Fibroblast of lung (primary cell): ENCODE measurements around the gene ID3. TPM values are rescaled to one million over a fixed set of nuclear protein-coding genes. Genes with fewer than 3 reads are reported as not detected.

Source experiments
- DNase-seq, 2 donors: peaks; one replicate each; pipeline versions ENCODE4 v3.0.0 to v3.0.0-alpha.2; 2010; ENCODE audit warnings: low read depth in 2 of 2
- H2AFZ ChIP-seq: 2 replicates; pipeline ENCODE4 v1.5.1; 2012; ENCODE audit warnings: low read length, control low read depth, inconsistent platforms
- H3K27ac ChIP-seq: 2 replicates; pipeline ENCODE4 v1.5.1; 2011; ENCODE audit warnings: low read length, control low read depth; ENCODE audit not compliant: insufficient read depth
- H3K27me3 ChIP-seq: 2 replicates; pipeline ENCODE4 v1.5.1; 2011; ENCODE audit warnings: mild to moderate bottlenecking, low read length; ENCODE audit not compliant: control insufficient read depth, insufficient read depth
- H3K36me3 ChIP-seq: 2 replicates; pipeline ENCODE4 v1.5.1; 2011; ENCODE audit warnings: low read length; ENCODE audit not compliant: control insufficient read depth, insufficient read depth
- H3K4me1 ChIP-seq: 2 replicates; pipeline ENCODE4 v1.5.1; 2011; ENCODE audit warnings: low read length; ENCODE audit not compliant: control insufficient read depth, insufficient read depth; ENCODE audit errors: extremely low read depth
- H3K4me2 ChIP-seq: 2 replicates; pipeline ENCODE4 v1.5.1; 2011; ENCODE audit warnings: low read length, control low read depth; ENCODE audit not compliant: insufficient read depth; ENCODE audit errors: extremely low read depth
- H3K4me3 ChIP-seq, 4 experiments: fragments of 200-600 bp in 1 of 4; sonication (generic) in 1 of 4; replicated peaks in 1 of 4; 2 replicates each; pipeline ENCODE4 v1.5.1; 2011 to 2016; ENCODE audit warnings: low read length in 4 of 4, low read depth in 3 of 4, mild to moderate bottlenecking in 3 of 4, control low read depth in 2 of 4, inconsistent platforms in 1 of 4, mixed read lengths in 1 of 4; ENCODE audit not compliant: insufficient read depth in 1 of 4; ENCODE audit errors: control extremely low read depth in 1 of 4
- H3K79me2 ChIP-seq: 2 replicates; pipeline ENCODE4 v1.5.1; 2012; ENCODE audit warnings: mild to moderate bottlenecking, low read length, inconsistent platforms; ENCODE audit not compliant: control insufficient read depth, insufficient read depth
- H3K9ac ChIP-seq: 2 replicates; pipeline ENCODE4 v1.5.1; 2011; ENCODE audit warnings: mild to moderate bottlenecking, low read length, control low read depth; ENCODE audit not compliant: insufficient read depth
- H3K9me3 ChIP-seq: 2 replicates; pipeline ENCODE4 v1.5.1; 2012; ENCODE audit warnings: low read depth, low read length; ENCODE audit not compliant: control insufficient read depth, insufficient read depth
- H4K20me1 ChIP-seq: 2 replicates; pipeline ENCODE4 v1.5.1; 2011; ENCODE audit warnings: low read length; ENCODE audit not compliant: control insufficient read depth, insufficient read depth; ENCODE audit errors: extremely low read depth
- CTCF ChIP-seq, 2 donors: IDR thresholded peaks in 1 of 2; conservative IDR thresholded peaks in 1 of 2; 1 replicate in 1 of 2; 2 replicates in 1 of 2; pipeline ENCODE4 v1.5.1; 2011 to 2012; ENCODE audit warnings: low read length in 2 of 2, control low read depth in 1 of 2, inconsistent platforms in 1 of 2, low read depth in 1 of 2, mild to moderate bottlenecking in 1 of 2
- EZH2 ChIP-seq: IDR thresholded peaks from 2 replicates; pipeline ENCODE4 v1.5.1; 2012; ENCODE audit warnings: low read length, control low read depth, mild to moderate bottlenecking; ENCODE audit errors: missing control alignments
- polyA plus RNA-seq, 2 donors: library from polyadenylated mRNA; depleted of rRNA in 1 of 2; stranded (reverse) in 1 of 2; unstranded in 1 of 2; fragments of >200 nt; gene quantifications; 2 replicates each; pipeline ENCODE4 v1.2.1, GENCODE V29; 2011 to 2012; ENCODE audit warnings: missing spikeins in 1 of 2
- total RNA-seq: library from RNA; depleted of rRNA; stranded (reverse); fragments of >200 nt; gene quantifications from 2 replicates; pipeline ENCODE4 v1.2.1, GENCODE V29; 2014

Gene ID3
- total and polyA plus RNA-seq, 2 donors (not counting 1 experiment from before 2014, with no cell fraction given): 9.9 to 23.0 TPM

GRCh38 chr1:23524163-23524562, 35.1 kb downstream of the ID3 start:
- Histone ChIP-seq H2AFZ (no peak overlapping the region), H3K9me3 (no peaks in the 10 kb centered on the region), H3K79me2 (no peaks in the 10 kb centered on the region), H3K36me3 (no peaks in the 10 kb centered on the region), H3K4me1 (peaks cover 8% of the 10 kb centered on the region), H3K4me3 (no peak overlapping the region), H3K9ac (no peak overlapping the region), H4K20me1 (no peaks in the 10 kb centered on the region), H3K27ac (no peak overlapping the region), H3K27me3 (no peaks in the 10 kb centered on the region), H3K4me2 (no peak overlapping the region)
- TF ChIP-seq EZH2 (no peak), CTCF (conservative IDR thresholded peaks at IDR 0.05 in 1 of 2, IDR thresholded peaks at IDR 0.05 in 1 of 2; ENCODE audit: low read depth in 1 of 2, low read length in 2 of 2) (no peak)
- no peak for DNase-seq

GRCh38 chr1:23522244-23522982, 36.9 kb downstream of the ID3 start:
- Histone ChIP-seq H2AFZ (no peak overlapping the region), H3K27ac (no peak overlapping the region), H3K9me3 (no peaks in the 10 kb centered on the region), H3K4me1 (no peaks in the 10 kb centered on the region), H3K4me3 (no peak overlapping the region), H3K36me3 (no peaks in the 10 kb centered on the region), H3K27me3 (no peaks in the 10 kb centered on the region), H3K79me2 (no peaks in the 10 kb centered on the region), H3K4me2 (no peak overlapping the region), H4K20me1 (no peaks in the 10 kb centered on the region), H3K9ac (no peak overlapping the region)
- no peak for TF ChIP-seq EZH2
- TF ChIP-seq CTCF (conservative IDR thresholded peaks at IDR 0.05 in 1 of 2, IDR thresholded peaks at IDR 0.05 in 1 of 2; ENCODE audit: low read depth in 1 of 2, low read length in 2 of 2): no peak
- DNase-seq: peak in 1 of 2 donors; percentile 49

- H3K4me1 ChIP-seq: no peaks in the 10 kb centered on the region
- no peaks in the 10 kb centered on the region for H4K20me1 ChIP-seq
- H3K9me3 ChIP-seq: no peaks in the 10 kb centered on the region
- no peaks in the 10 kb centered on the region for H3K36me3 ChIP-seq
- no peak overlapping the region for H3K4me3 ChIP-seq
- no peak overlapping the region for H3K27ac ChIP-seq
- TF ChIP-seq EZH2: no peak
- TF ChIP-seq CTCF (conservative IDR thresholded peaks at IDR 0.05 in 1 of 2, IDR thresholded peaks at IDR 0.05 in 1 of 2; ENCODE audit: low read depth in 1 of 2, low read length in 2 of 2): no peak
- H3K79me2 ChIP-seq: no peaks in the 10 kb centered on the region
- no peak overlapping the region for H2AFZ ChIP-seq
- no peak overlapping the region for H3K9ac ChIP-seq
- no peaks in the 10 kb centered on the region for H3K27me3 ChIP-seq
- H3K4me2 ChIP-seq: no peak overlapping the region
- no peak for DNase-seq
Observed at GRCh38 chr1:23521588-23521987, 37.7 kb downstream of the ID3 start.
